Measurements from ENCODE around the gene STAT3.

STAT3 gene

GRCh38 chr17:42354956-42355843 is 33.0 kb downstream of the STAT3 start:
- 90 to 100% methylated on average over 2 to 3 of the region's 3 CpGs for WGBS, 2 experiments
- no peaks in the 10 kb centered on the region for H3K9me3 ChIP-seq (ENCODE audit: control insufficient read depth, low read length)
- H3K27ac ChIP-seq (ENCODE audit: insufficient read depth, low read depth, low read length, poor library complexity, severe bottlenecking), result no peak overlapping the region

DNA sequence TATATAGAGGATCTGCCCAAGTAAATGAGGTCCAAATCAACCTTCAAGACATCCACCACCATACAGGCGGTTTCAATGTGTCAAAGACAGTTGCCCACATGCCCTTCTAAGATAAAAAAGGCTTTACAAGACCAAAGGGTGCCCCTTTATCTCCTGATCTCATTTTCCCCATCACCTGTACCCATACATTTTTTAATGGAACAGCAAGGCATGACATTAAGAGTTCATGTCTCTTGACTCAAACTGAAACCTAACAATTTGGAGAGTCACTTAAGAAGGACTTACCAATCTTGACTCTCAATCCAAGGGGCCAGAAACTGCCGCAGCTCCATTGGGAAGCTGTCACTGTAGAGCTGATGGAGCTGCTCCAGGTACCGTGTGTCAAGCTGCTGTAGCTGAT is 40.1 kb downstream of the STAT3 start:
- Histone ChIP-seq H3K4me3 (ENCODE audit: insufficient read depth, low read depth, low read length) (no peak overlapping the region), H3K27me3 (ENCODE audit: control insufficient read depth, insufficient read depth, low read length, poor library complexity, severe bottlenecking) (no peaks in the 10 kb centered on the region), H3K27ac (ENCODE audit: insufficient read depth, low read depth, low read length, poor library complexity, severe bottlenecking) (no peak overlapping the region), H3K9me3 (ENCODE audit: control insufficient read depth, low read length) (no peaks in the 10 kb centered on the region), H3K4me1 (ENCODE audit: control insufficient read depth, insufficient read depth, low read length) (peaks cover 15% of the 10 kb centered on the region), H3K36me3 (ENCODE audit: control insufficient read depth, insufficient read depth, low read length) (peaks cover 5% of the 10 kb centered on the region)
- 94 to 95% methylated on average over 3 of the region's 3 CpGs for WGBS, 2 experiments

More at GRCh38 chr17:42354956-42355843, 33.0 kb downstream of the STAT3 start:
- Histone ChIP-seq H3K4me3 (ENCODE audit: insufficient read depth, low read depth, low read length) (no peak overlapping the region), H3K36me3 (ENCODE audit: control insufficient read depth, insufficient read depth, low read length) (no peaks in the 10 kb centered on the region), H3K27me3 (ENCODE audit: control insufficient read depth, insufficient read depth, low read length, poor library complexity, severe bottlenecking) (no peaks in the 10 kb centered on the region), H3K4me1 (ENCODE audit: control insufficient read depth, insufficient read depth, low read length) (no peaks in the 10 kb centered on the region)

DNA sequence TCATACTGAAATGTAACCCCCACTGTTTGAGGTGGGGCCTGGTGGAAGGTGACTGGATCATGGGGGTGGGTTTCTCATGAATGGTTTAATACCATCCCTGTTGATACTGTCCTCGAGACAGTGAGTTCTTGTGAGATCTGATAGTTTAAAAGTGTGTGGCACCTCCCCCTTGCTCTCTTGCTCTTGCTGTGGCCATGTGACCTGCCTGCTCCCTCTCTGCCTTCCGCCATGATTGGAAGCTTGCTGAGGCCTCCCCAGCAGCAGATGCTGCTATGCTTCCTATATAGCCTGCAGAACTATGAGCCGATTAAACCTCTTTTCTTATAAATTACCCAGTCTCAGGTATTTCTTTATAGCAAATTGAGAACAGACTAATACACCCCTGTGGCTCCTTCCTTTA is 40.6 kb downstream of the STAT3 start:
- no peaks in the 10 kb centered on the region for H3K27me3 ChIP-seq (ENCODE audit: control insufficient read depth, insufficient read depth, low read length, poor library complexity, severe bottlenecking)
- WGBS, 2 experiments, result 89 to 92% methylated on average over 3 of the region's 3 CpGs
- no peaks in the 10 kb centered on the region for H3K9me3 ChIP-seq (ENCODE audit: control insufficient read depth, low read length)
- H3K36me3 ChIP-seq (ENCODE audit: control insufficient read depth, insufficient read depth, low read length), result peaks cover 5% of the 10 kb centered on the region
- H3K4me3 ChIP-seq (ENCODE audit: insufficient read depth, low read depth, low read length), result no peak overlapping the region
- no peak overlapping the region for H3K27ac ChIP-seq (ENCODE audit: insufficient read depth, low read depth, low read length, poor library complexity, severe bottlenecking)
- H3K4me1 ChIP-seq (ENCODE audit: control insufficient read depth, insufficient read depth, low read length), result peaks cover 15% of the 10 kb centered on the region

- H3K36me3 ChIP-seq (ENCODE audit: control insufficient read depth, insufficient read depth, low read length), result peaks cover 5% of the 10 kb centered on the region
- H3K4me3 ChIP-seq (ENCODE audit: insufficient read depth, low read depth, low read length), result no peak overlapping the region
- no peaks in the 10 kb centered on the region for H3K9me3 ChIP-seq (ENCODE audit: control insufficient read depth, low read length)
- H3K27ac ChIP-seq (ENCODE audit: insufficient read depth, low read depth, low read length, poor library complexity, severe bottlenecking), result no peak overlapping the region
- H3K4me1 ChIP-seq (ENCODE audit: control insufficient read depth, insufficient read depth, low read length), result peaks cover 15% of the 10 kb centered on the region
- H3K27me3 ChIP-seq (ENCODE audit: control insufficient read depth, insufficient read depth, low read length, poor library complexity, severe bottlenecking), result no peaks in the 10 kb centered on the region
These were observed 41.0 kb downstream of the STAT3 start for GRCh38 chr17:42347198-42347597.

GRCh38 chr17:42346481-42346880 is 41.8 kb downstream of the STAT3 start:
- Histone ChIP-seq H3K4me3 (ENCODE audit: insufficient read depth, low read depth, low read length) (no peak overlapping the region), H3K27ac (ENCODE audit: insufficient read depth, low read depth, low read length, poor library complexity, severe bottlenecking) (no peak overlapping the region), H3K4me1 (ENCODE audit: control insufficient read depth, insufficient read depth, low read length) (peaks cover 15% of the 10 kb centered on the region), H3K36me3 (ENCODE audit: control insufficient read depth, insufficient read depth, low read length) (peaks cover 5% of the 10 kb centered on the region), H3K9me3 (ENCODE audit: control insufficient read depth, low read length) (no peaks in the 10 kb centered on the region), H3K27me3 (ENCODE audit: control insufficient read depth, insufficient read depth, low read length, poor library complexity, severe bottlenecking) (no peaks in the 10 kb centered on the region)
- WGBS, 2 experiments, result 95% methylated on average over 8 of the region's 8 CpGs

GRCh38 chr17:42345396-42346073 is 42.7 kb downstream of the STAT3 start:
- Histone ChIP-seq H3K27ac (ENCODE audit: insufficient read depth, low read depth, low read length, poor library complexity, severe bottlenecking) (no peak overlapping the region), H3K27me3 (ENCODE audit: control insufficient read depth, insufficient read depth, low read length, poor library complexity, severe bottlenecking) (no peaks in the 10 kb centered on the region), H3K4me1 (ENCODE audit: control insufficient read depth, insufficient read depth, low read length) (peaks cover 15% of the 10 kb centered on the region), H3K36me3 (ENCODE audit: control insufficient read depth, insufficient read depth, low read length) (peaks cover 5% of the 10 kb centered on the region), H3K9me3 (ENCODE audit: control insufficient read depth, low read length) (no peaks in the 10 kb centered on the region), H3K4me3 (ENCODE audit: insufficient read depth, low read depth, low read length) (no peak overlapping the region)
- WGBS, 2 experiments, result 69 to 80% methylated on average over 13 of the region's 13 CpGs

DNA sequence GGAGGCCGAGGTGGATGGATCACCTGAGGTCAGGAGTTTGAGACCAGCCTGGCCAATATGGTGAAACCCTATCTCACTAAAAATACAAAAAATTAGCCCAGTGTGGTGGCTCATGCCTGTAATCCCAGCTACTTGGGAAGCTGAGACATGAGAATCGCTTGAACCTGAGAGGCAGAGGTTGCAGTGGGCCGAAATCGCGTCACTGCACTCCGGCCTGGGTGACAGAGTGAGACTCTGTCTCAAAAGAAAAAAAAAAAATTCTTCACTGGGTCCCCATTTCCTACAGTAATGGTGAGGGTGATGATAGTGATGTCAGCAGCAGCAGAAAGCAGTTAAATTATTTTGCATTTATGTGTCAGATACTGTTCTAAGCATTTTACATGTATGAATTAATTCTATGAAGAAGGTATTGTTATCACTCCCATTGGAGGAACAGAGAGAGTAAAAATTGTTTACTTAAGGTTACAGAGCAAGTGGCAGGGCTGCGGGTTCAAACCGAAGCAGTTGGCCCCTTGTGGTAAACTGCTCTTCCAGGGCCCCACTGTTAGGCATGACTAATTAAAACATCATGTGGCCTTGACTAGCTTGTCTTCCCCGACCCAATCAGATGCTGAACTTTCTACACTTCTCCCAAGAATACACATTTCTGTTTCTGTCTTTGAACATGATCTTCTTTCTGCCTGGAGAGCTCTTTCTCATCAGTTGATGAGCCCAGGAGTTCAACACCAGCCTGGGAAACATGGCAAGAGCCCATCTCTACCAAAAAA is 45.8 kb downstream of the STAT3 start:
- H3K4me3 ChIP-seq (ENCODE audit: insufficient read depth, low read depth, low read length), result no peak overlapping the region
- no peaks in the 10 kb centered on the region for H3K27me3 ChIP-seq (ENCODE audit: control insufficient read depth, insufficient read depth, low read length, poor library complexity, severe bottlenecking)
- peaks cover 13% of the 10 kb centered on the region for H3K36me3 ChIP-seq (ENCODE audit: control insufficient read depth, insufficient read depth, low read length)
- H3K9me3 ChIP-seq (ENCODE audit: control insufficient read depth, low read length), result no peaks in the 10 kb centered on the region
- no peak overlapping the region for H3K27ac ChIP-seq (ENCODE audit: insufficient read depth, low read depth, low read length, poor library complexity, severe bottlenecking)
- peaks cover 12% of the 10 kb centered on the region for H3K4me1 ChIP-seq (ENCODE audit: control insufficient read depth, insufficient read depth, low read length)
- 91 to 92% methylated on average over 9 of the region's 9 CpGs for WGBS, 2 experiments

GRCh38 chr17:42341568-42341967 is 46.7 kb downstream of the STAT3 start:
- WGBS, 2 experiments, result 93 to 95% methylated on average over 4 of the region's 4 CpGs
- peaks cover 11% of the 10 kb centered on the region for H3K4me1 ChIP-seq (ENCODE audit: control insufficient read depth, insufficient read depth, low read length)
- H3K27ac ChIP-seq (ENCODE audit: insufficient read depth, low read depth, low read length, poor library complexity, severe bottlenecking), result no peak overlapping the region
- no peaks in the 10 kb centered on the region for H3K27me3 ChIP-seq (ENCODE audit: control insufficient read depth, insufficient read depth, low read length, poor library complexity, severe bottlenecking)
- H3K4me3 ChIP-seq (ENCODE audit: insufficient read depth, low read depth, low read length), result no peak overlapping the region
- H3K9me3 ChIP-seq (ENCODE audit: control insufficient read depth, low read length), result no peaks in the 10 kb centered on the region
- peaks cover 16% of the 10 kb centered on the region for H3K36me3 ChIP-seq (ENCODE audit: control insufficient read depth, insufficient read depth, low read length)

DNA sequence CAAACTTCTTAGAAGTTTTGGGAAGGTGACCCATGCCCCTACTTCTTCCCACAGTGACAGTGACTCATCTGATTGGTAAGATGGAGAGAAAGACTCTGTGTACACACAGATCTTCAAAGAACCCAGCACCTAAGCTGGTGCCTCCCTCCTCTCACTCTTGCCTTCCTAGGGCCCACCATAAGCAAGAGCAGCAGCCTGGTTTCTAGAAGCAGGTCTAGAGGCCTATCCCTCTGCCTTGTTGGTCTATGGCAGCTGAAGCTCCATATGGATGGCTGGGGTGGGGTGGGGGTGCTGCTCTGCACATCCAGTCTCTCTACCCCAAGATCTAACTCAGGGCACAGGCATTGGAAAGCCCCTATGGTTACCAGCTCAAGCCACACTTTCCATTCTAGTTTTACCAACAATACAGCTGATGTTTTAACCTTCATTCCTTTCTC is 47.5 kb downstream of the STAT3 start:
- peaks cover 16% of the 10 kb centered on the region for H3K36me3 ChIP-seq (ENCODE audit: control insufficient read depth, insufficient read depth, low read length)
- no peak overlapping the region for H3K4me3 ChIP-seq (ENCODE audit: insufficient read depth, low read depth, low read length)
- no peak overlapping the region for H3K27ac ChIP-seq (ENCODE audit: insufficient read depth, low read depth, low read length, poor library complexity, severe bottlenecking)
- H3K27me3 ChIP-seq (ENCODE audit: control insufficient read depth, insufficient read depth, low read length, poor library complexity, severe bottlenecking), result no peaks in the 10 kb centered on the region
- peaks cover 4% of the 10 kb centered on the region for H3K4me1 ChIP-seq (ENCODE audit: control insufficient read depth, insufficient read depth, low read length)
- no peaks in the 10 kb centered on the region for H3K9me3 ChIP-seq (ENCODE audit: control insufficient read depth, low read length)

DNA sequence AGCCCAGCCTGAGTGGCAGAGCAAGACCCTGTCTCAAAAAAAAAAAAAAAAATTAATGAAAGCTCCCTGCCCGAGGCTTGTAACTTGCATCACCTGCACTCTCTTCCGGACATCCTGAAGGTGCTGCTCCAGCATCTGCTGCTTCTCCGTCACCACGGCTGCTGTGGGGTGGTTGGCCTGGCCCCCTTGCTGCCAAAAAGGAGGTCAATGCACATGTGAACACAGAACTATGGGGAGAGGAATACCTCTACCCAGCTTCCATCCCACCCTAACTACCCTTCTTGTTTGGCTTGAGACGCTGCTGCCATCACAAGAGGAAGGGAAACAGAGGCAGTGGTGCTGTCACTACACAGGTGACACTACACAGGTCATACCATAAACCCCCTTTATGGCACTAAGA is 49.0 kb downstream of the STAT3 start:
- no peak overlapping the region for H3K4me3 ChIP-seq (ENCODE audit: insufficient read depth, low read depth, low read length)
- H3K27ac ChIP-seq (ENCODE audit: insufficient read depth, low read depth, low read length, poor library complexity, severe bottlenecking), result no peak overlapping the region
- H3K36me3 ChIP-seq (ENCODE audit: control insufficient read depth, insufficient read depth, low read length), result peaks cover 16% of the 10 kb centered on the region
- no peaks in the 10 kb centered on the region for H3K9me3 ChIP-seq (ENCODE audit: control insufficient read depth, low read length)
- 97% methylated on average over 5 of the region's 5 CpGs for WGBS, 2 experiments
- no peaks in the 10 kb centered on the region for H3K4me1 ChIP-seq (ENCODE audit: control insufficient read depth, insufficient read depth, low read length)
- H3K27me3 ChIP-seq (ENCODE audit: control insufficient read depth, insufficient read depth, low read length, poor library complexity, severe bottlenecking), result no peaks in the 10 kb centered on the region
